Measurements from ENCODE around the gene C1QTNF2. TPM values are rescaled to one million over a fixed set of nuclear protein-coding genes. Genes with fewer than 3 reads are reported as not detected.

C1QTNF2 gene
- total and polyA plus RNA-seq, 2 of the 13 experiments (the other 11 are each of a cell fraction or from before 2014, with no cell fraction given): not detected

GRCh38 chr5:160349249-160349934 lies 21.0 kb downstream of the C1QTNF2 start (continued):
- no peak for TF ChIP-seq TRAFD1 (CRISPR knock-in tag; IDR thresholded peaks at IDR 0.05; ENCODE audit: borderline replicate concordance)
- no peak for TF ChIP-seq MED1 (CRISPR knock-in tag; IDR thresholded peaks at IDR 0.05)
- no peak for TF ChIP-seq SIN3B (IDR thresholded peaks at IDR 0.05; ENCODE audit: low read length)
- TF ChIP-seq PATZ1 (CRISPR knock-in tag; IDR thresholded peaks at IDR 0.05): no peak
- no peak for TF ChIP-seq DNMT3B (CRISPR knock-in tag; conservative IDR thresholded peaks at IDR 0.05)
- TF ChIP-seq HDAC6 (IDR thresholded peaks at IDR 0.05; ENCODE audit: low read depth, low read length): no peak

GRCh38 chr5:160348080-160348479 lies 22.3 kb downstream of the C1QTNF2 start:
- in situ Hi-C loops (cut with HindIII; ENCODE audit: extremely low pct_ligation_motif_present, low pct_unique_long_range_greater_than_20kb) (loop anchor here (5.0 kb wide), 1 partner anchor 151 kb away; no protein-coding TSS in a partner anchor), intact Hi-C loops (cut with micrococcal nuclease; ENCODE audit: unreplicated experiment) (loop anchor here (5.0 kb wide), 1 partner anchor 326 kb away; no protein-coding TSS in a partner anchor)
- no TSS peak for BruUV-seq (replicated peaks)
- H3K36me3 ChIP-seq (replicated peaks in 1 of 2; ENCODE audit: control insufficient read depth in 1 of 2, insufficient read depth in 2 of 2, low read length in 2 of 2): no peaks in the 10 kb centered on the region
- POLR2A ChIA-PET: no interaction called here
- no peak overlapping the region for H3K4me2 ChIP-seq (ENCODE audit: low read depth, low read length)
- no peak overlapping the region for H2AFZ ChIP-seq (ENCODE audit: low read length)
- no peak overlapping the region for H3K4me3 ChIP-seq (replicated peaks in 1 of 3; ENCODE audit: insufficient read depth in 1 of 3, low read depth in 2 of 3, low read length in 3 of 3)
- H3K79me2 ChIP-seq (ENCODE audit: insufficient read depth, low read length): no peaks in the 10 kb centered on the region
- H3K9ac ChIP-seq (ENCODE audit: insufficient read depth, low read depth, low read length): no peak overlapping the region
- ATAC-seq (no peak), DNase-seq (ENCODE audit: low spot score) (no peak), FAIRE-seq (no peak)
- no peaks in the 10 kb centered on the region for H3K9me3 ChIP-seq (ENCODE audit: low read length)
- H3K4me1 ChIP-seq (ENCODE audit: insufficient read depth, low read length): no peaks in the 10 kb centered on the region
- no peak overlapping the region for H3K27ac ChIP-seq (ENCODE audit: extremely low read length, insufficient read depth, low read length)
- H3K27me3 ChIP-seq (ENCODE audit: control insufficient read depth in 1 of 2, insufficient read depth in 2 of 2, low read length in 2 of 2): peaks cover 2 to 18% of the 10 kb centered on the region in 2 experiments; a peak in 3 of 5 replicates
- H4K20me1 ChIP-seq (ENCODE audit: insufficient read depth, low read length): no peaks in the 10 kb centered on the region
- WGBS (ENCODE audit: low lambda C conversion rate): 30% methylated on average over 11 of the region's 11 CpGs
- CTCF ChIA-PET (ENCODE audit: low intra/inter-chr PET ratio, low total read pairs): no interaction called here
- TF ChIP-seq EZH2 (conservative IDR thresholded peaks at IDR 0.05; ENCODE audit: low read depth, low read length) (no peak), ARID5B (CRISPR knock-in tag; IDR thresholded peaks at IDR 0.05) (no peak), IRF1 (CRISPR knock-in tag; IDR thresholded peaks at IDR 0.05; ENCODE audit: low read depth) (no peak), ZNF230 (CRISPR knock-in tag; IDR thresholded peaks at IDR 0.05) (no peak), ZEB1 (IDR thresholded peaks at IDR 0.05; ENCODE audit: insufficient replicate concordance, low read depth) (no peak), FOXK1 (CRISPR knock-in tag; IDR thresholded peaks at IDR 0.05; ENCODE audit: borderline replicate concordance, low read depth) (no peak), MAFK (conservative IDR thresholded peaks at IDR 0.05 in 1 of 2, IDR thresholded peaks at IDR 0.05 in 1 of 2; ENCODE audit: low read length in 2 of 2) (no peak), ZNF850 (CRISPR knock-in tag; conservative IDR thresholded peaks at IDR 0.05) (no peak)
